Measurements from ENCODE around the gene MARCO. TPM values are rescaled to one million over a fixed set of nuclear protein-coding genes. Genes with fewer than 3 reads are reported as not detected.

The MARCO gene
- not detected for total RNA-seq

GRCh38 chr2:118942031-118942430 lies at the start of gene MARCO:
TSS of gene MARCO (plus strand) at chr2:118942194. CDS start at chr2:118942301, 107 bp downstream.
- intact Hi-C loops (cut with micrococcal nuclease), result no loop called here
- H3K27ac Mint-ChIP-seq, result no peak within 1 kb of the TSS
- ATAC-seq, result no peak

GRCh38 chr2:118893100-118893499 lies 48.9 kb upstream of the MARCO start:
- no peaks in the 10 kb centered on the region for H3K4me1 Mint-ChIP-seq (ENCODE audit: low read depth)
- ChIA-PET POLR2A (no interaction called here), CTCF (interaction anchor here (0.9 to 2.9 kb wide), 2 partner anchors 11 kb away, joined by 4 to 16 read pairs; no protein-coding TSS in a partner anchor)
- no peak overlapping the region for H3K27ac Mint-ChIP-seq
- H3K9me3 Mint-ChIP-seq, result peaks cover 8% of the 10 kb centered on the region
- no peak overlapping the region for H3K4me3 Mint-ChIP-seq
- ATAC-seq (no peak), DNase-seq (no peak)
- intact Hi-C loops (cut with micrococcal nuclease), result no loop called here
- H3K36me3 Mint-ChIP-seq (ENCODE audit: low read depth), result no peaks in the 10 kb centered on the region
- no peak for TF ChIP-seq CTCF (IDR thresholded peaks at IDR 0.05)
- peaks cover 1% of the 10 kb centered on the region for H3K27me3 Mint-ChIP-seq

More at GRCh38 chr2:118942031-118942430, at the start of gene MARCO:
- Mint-ChIP-seq H3K27me3 (peaks cover 4% of the 10 kb centered on the region), H3K4me1 (ENCODE audit: low read depth) (peaks cover 4% of the 10 kb centered on the region), H3K36me3 (ENCODE audit: low read depth) (no peaks in the 10 kb centered on the region), H3K4me3 (no peak within 1 kb of the TSS), H3K9me3 (no peaks in the 10 kb centered on the region)
- TF ChIP-seq CTCF (IDR thresholded peaks at IDR 0.05), result no peak
- CTCF ChIA-PET, result interaction anchor here (1.3 to 2.3 kb wide), 2 partner anchors 61 to 87 kb away, joined by 3 to 5 read pairs; no protein-coding TSS in a partner anchor
- DNase-seq, result no peak
- POLR2A ChIA-PET, result no interaction called here

GRCh38 chr2:118902266-118903028 lies 39.5 kb upstream of the MARCO start:
- H3K27ac Mint-ChIP-seq, result peak overlapping the region; percentile 45
- ChIA-PET POLR2A (no interaction called here), CTCF (interaction anchor here (3.0 kb wide), 1 partner anchor 20 kb away, joined by 20 read pairs; no protein-coding TSS in a partner anchor)
- H3K36me3 Mint-ChIP-seq (ENCODE audit: low read depth), result no peaks in the 10 kb centered on the region
- peaks cover 3% of the 10 kb centered on the region for H3K9me3 Mint-ChIP-seq
- intact Hi-C loops (cut with micrococcal nuclease), result no loop called here
- H3K4me1 Mint-ChIP-seq (ENCODE audit: low read depth), result peaks cover 17% of the 10 kb centered on the region
- H3K27me3 Mint-ChIP-seq, result no peaks in the 10 kb centered on the region
- no peak for DNase-seq
- peak; percentile 20 for ATAC-seq
- H3K4me3 Mint-ChIP-seq, result no peak overlapping the region
- no peak for TF ChIP-seq CTCF (IDR thresholded peaks at IDR 0.05)

GRCh38 chr2:118903029-118903351 lies 39.0 kb upstream of the MARCO start:
- ATAC-seq (no peak), DNase-seq (no peak)
- ChIA-PET CTCF (interaction anchor here (3.0 kb wide), 1 partner anchor 20 kb away, joined by 20 read pairs; no protein-coding TSS in a partner anchor), POLR2A (no interaction called here)
- H3K9me3 Mint-ChIP-seq, result peaks cover 3% of the 10 kb centered on the region
- no peaks in the 10 kb centered on the region for H3K36me3 Mint-ChIP-seq (ENCODE audit: low read depth)
- no peak overlapping the region for H3K27ac Mint-ChIP-seq
- H3K27me3 Mint-ChIP-seq, result no peaks in the 10 kb centered on the region
- TF ChIP-seq CTCF (IDR thresholded peaks at IDR 0.05), result no peak
- peaks cover 17% of the 10 kb centered on the region for H3K4me1 Mint-ChIP-seq (ENCODE audit: low read depth)
- H3K4me3 Mint-ChIP-seq, result no peak overlapping the region
- intact Hi-C loops (cut with micrococcal nuclease), result no loop called here

Data from activated CD8-positive, alpha-beta T cell treated with anti-CD3 and anti-CD28 coated beads for 36 hours (primary cell).